Germinal center (tissue), 1 donor: ENCODE data around the gene ASCC1.
"Not testable (repeated sequence)": the region's sequence is repeated elsewhere in the genome, so short reads cannot be mapped to it uniquely, and the experiment has no call there.

Experiments
- DNase-seq: peaks from one replicate; pipeline ENCODE4 v3.0.0; 2012; ENCODE audit warnings: mixed read lengths, low spot score

The ASCC1 gene

DNA sequence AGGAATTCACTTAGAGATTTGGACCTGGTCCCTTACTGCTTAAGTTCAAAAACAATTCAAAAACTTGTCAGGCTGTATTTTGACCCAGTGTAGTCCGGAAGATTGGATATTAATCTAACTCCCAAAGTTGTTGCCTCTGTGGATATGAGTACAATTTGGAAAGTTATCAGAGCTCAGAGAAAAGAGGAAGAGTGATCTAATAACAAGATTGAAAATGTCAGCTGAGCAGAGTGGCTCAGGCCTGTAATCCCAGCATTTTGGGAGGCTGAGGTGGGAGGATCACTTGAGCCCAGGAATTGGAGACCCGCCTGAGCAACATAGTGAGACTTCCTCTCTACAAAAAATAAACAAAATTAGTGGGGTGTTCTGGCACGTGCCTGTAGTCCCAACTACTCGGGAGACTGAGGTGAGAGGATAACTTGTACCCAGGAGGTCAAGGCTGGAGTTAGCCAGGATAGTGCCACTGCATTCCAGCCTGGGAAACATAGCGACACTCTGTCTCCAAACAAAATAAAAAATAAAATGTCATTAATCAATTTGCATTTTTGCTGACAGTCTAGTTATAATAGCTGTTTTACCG lies 3.2 kb upstream of the ASCC1 start:
- no peak for DNase-seq

DNA sequence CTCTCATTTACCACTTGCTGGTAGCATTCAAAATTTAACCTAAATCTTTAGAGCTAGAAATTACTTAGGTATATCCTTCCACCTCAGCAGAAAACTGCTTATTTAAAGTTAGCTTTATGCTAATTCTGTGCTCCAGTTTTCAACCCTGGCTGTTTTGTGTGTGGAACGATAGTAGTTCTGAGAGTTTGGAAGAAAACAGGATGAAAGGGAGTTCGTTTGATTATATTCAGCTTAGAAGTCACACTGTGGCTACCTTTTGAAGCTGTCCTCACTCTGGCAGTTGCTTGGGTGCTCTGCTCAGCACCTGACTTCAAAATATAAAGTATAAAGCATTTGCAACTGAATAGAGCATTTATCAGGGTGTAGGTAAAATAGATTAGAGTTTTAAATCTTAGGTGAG lies 2.6 kb upstream of the ASCC1 start:
- DNase-seq: no peak

DNA sequence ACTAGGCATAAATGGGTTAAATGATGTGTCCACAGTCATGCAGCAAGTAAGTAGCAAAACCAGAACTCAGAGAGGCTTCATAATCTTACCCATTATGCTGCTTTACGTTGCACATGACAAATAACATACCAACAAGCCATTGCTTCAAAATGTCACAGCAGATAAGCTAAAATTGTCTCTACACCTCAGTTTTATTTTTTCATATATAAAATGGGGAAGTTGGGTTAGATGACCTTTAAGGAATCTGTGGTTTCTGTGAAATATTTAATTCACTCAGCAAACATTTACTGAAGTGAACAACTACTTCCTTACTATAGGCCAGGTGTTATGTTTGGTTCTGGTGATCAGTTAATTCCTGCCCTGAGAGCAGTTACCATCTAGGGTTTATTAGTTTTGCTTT lies 2.2 kb upstream of the ASCC1 start:
- peak; percentile 30 for DNase-seq

DNA sequence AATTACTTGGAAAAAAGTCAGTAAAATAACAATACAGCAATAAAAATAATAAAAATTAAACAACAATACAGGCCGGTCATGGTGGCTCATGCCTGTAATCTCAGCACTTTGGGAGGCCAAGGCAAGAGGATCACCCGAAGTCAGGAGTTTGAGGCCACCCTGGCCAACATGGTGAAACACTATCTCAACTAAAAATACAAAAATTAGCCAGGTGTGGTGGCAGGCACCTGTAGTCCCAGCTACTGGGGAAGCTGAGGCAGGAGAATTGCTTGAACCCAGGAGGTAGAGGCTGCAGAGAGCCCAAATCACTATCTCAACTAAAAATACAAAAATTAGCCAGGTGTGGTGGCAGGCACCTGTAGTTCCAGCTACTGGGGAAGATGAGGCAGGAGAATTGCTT lies 4.2 kb downstream of the ASCC1 start:
- not testable (repeated sequence) for DNase-seq

DNA sequence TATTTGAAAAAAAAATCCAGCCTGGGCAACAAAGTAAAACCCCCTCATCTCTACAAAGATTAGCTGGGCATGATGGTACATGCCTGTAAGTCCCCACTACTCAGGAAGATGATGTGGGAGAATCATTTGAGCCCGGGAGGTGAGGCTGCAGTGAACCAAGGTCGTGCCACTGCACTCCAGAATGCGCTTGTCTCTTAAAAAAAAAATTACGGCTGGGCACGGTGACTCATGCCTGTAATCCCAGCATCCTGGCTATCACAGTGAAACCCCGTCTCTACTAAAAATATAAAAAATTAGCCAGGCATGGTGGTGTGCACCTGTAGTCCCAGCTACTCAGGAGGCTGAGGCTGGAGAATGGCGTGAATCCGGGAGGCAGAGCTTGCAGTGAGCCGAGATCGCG lies 4.7 kb downstream of the ASCC1 start:
- DNase-seq: not testable (repeated sequence)

DNA sequence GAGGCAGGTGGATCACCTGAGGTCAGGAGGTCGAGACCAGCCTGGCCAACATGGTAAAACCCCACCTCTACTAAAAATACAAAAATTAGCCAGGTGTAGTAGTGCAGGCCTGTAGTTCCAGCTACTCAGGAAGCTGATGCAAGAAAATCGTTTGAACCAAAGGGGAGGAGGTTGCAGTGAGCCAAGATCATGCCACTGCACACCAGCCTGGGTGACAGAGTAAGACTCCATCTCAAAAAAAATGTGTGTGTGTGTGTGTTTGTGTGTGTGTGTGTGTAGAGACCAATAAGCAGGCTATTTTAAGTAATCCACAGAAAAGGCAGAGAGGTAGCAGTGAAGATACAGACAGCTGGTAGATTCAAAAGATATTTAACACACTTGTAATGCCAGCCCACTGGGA lies 7.5 kb downstream of the ASCC1 start:
- not testable (repeated sequence) for DNase-seq

DNA sequence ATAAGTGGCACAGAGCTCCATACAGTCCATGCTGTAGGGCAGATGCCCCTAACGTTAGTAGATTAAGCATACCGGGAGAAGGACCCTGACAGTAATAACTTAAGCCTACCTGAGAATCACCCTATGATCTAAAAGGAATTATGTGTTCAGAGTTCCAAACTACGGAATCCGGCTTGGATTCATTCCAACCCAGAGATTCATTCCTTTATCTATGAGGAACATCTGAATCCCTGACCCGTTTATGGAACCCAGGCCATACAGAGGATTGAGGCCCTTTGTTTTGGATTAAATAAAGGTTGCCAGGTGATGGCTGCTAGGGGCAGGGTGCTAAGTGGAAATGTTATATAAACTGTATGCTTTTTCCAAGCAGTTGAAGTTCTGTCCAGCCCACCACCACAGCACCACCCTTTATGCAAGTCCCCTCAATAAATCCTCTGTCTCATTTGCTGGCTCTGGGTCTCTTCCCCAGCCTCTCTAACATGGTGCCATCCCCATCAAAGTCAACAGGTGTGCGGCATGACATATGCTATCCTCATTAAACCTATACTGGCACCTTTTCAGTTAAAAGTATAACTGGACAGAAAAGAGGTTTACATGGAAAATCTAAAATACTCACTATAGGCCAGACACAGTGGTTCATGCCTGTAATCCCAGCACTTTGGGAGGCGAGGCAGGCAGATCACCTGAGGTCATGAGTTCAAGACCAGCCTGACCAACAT lies 9.4 kb downstream of the ASCC1 start:
- DNase-seq: no peak

DNA sequence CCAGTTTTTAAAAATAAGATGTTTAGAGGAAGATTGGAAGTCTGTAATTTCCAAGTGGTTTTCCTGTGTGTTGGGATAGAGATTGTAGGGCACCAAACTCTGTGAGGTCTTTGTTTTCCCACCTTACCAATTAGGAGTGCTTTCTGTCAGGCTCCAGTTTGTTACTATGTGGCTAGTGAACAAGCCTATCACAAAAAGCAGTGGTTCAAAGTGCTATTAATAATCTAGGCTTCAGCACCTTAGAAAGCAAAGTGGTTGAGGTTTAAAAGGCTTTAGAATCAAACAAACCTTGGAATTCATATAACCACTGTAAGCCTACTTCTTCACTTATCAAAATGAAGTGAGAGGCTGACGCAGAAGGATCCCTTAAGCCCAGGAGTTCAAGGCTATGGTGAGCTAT lies 11.4 kb downstream of the ASCC1 start:
- DNase-seq: no peak

DNA sequence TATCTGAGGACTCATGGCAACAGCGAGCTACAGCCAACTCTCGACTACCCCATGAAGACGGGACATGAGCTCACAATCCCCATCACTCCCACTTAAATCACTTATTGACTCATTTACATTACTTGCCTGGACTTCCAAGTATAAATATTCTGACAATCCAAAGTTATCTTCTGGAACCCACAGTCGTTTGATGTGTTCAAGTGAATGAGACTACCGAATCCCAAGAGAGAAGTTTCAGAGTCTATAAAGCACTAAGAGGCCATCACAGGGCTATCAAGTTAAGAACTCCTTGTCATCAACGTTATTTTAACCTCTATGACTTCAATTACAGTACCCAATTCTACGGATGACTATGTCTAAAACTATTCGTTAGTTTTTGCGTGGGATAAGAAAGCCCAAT lies 11.8 kb downstream of the ASCC1 start:
- DNase-seq: no peak

DNA sequence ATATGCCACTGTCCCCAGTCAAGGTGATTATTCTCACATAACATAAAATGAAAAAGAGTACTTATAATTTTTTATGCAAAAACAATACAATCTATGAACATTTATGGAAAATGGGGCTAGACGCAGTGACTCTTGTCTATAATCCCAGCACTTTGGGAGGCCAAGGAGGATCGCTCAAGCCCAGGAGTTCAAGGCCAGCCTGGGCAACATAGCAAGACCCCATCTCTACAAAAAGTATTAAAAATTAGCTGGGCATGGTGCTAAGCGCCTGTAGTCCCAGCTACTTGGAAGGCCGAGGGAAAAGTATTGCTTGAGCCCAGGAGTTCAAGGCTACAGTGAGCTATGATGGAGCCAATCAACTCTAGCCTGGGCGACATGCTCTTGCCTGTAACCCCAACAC lies 14.8 kb downstream of the ASCC1 start:
- DNase-seq: no peak

DNA sequence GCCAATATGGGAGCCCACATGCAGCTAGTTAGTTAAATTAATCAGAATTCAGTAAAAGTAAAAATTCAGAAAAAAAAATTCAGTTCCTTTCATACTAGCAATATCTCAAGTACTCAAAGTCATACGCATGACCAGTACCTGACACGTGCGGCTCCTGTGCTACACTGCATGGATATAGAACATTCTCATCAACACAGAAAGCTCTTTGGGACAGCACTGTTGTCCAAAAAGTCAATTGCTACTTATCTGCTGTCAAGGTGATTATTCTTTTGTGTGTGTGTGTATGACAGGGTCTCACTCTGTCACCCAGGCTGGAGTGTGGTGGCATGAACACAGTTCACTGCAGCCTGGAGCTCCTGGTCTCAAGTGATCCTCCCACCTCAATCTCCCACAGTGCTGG lies 15.2 kb downstream of the ASCC1 start:
- no peak for DNase-seq

DNA sequence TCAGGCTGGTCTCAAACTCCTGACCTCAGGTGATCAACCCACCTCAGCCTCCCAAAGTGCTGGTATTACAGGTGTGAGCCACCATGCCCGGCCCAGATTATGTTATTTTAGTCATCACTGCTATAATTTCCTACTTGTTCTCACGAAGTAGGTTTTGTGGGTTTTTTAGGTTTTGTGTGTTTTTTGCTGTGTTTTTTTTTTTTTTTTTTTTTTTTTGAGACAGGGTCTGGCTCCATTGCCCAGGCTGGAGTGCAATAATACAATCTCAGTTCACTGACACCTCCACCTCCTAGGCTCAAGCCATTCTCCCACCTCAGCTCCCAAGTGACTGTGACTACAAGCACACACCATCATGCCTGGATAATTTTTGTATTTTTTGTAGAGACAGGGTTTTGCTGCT lies 21.1 kb downstream of the ASCC1 start:
- DNase-seq: no peak

DNA sequence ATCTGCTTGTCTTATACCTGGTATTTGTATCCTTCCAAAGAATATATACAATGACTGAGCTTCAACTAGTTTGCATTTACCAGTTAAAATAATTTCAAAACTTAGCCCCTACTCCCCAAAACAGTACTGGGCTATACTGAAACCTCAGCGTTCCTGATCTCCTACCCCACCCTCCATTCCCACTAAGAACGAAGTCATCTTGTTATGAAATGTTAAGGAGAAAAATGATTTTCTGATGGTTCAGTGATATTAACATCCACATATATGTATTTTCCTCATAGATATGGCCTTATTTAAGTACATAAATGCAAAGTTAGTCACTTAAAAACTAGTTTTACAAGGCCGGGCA lies 29.1 kb downstream of the ASCC1 start:
- DNase-seq: no peak

DNA sequence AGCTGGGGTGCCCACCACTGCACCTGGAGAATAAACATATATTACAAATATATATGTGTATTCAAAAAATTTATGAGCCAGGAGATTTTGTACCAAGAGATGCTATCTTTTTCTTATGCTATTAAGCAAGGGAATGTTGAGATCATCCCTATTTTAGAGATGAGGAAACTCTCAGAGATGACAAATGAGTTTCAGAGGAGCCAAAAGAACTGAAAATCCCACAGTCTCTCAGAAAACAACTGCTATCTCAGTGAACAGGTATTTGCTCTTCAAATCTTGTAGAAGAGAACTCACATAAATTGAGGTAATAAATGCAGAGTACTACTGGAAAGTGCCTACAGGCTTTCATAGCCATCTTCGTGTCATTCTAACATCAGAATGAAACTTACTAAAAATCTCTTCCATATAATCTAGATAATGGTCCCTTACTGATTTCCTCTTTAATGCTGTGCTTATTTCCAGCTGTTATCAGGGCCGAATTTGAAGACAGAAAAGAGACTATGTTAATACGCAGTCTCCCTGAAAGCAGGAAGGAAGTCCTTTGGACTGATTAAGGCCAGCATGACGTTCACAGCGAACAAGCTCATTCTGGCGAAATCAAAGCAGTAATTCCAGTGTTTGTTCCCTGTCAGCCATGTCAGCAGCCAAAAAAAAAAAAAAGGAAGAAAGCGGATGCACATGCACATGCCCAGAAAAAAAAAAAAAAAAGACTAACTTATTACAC lies 29.7 kb downstream of the ASCC1 start:
- DNase-seq: no peak

DNA sequence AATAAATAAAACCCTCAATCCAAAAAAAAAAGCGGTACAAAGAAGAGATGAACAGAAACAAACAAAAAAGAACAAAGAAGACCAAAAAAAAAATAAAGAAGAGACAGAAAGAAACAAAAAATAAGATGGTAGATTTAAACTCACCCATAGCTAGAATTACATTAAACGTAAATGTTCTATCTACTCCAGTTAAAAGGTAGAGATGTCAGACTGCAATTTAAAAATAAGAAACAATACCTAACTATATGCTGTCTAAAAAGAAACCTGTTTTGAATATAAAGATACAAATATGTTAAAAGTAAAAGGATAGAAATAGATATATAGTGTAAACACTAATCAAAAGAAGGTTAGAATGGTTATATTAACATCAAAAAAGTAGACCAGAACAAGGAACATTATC lies 31.9 kb downstream of the ASCC1 start:
- no peak for DNase-seq

DNA sequence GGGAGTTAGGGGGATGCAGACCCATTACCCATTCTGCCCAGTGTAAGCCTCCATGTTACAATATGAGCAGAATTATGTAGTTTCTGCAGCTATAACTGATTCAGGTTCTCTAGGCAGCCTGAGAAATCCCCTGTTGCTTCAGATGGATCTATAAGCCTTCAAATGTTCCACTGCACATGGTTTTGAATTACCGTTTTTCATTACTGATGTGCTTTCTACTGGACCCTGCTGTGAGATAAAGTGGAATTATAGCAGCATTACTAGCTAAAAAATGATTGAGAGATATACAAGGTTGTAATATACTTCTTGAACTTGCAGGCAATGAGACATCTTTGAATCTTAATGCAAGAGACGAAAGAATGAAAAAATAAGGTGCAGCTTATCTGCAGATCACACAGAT lies 38.6 kb downstream of the ASCC1 start:
- no peak for DNase-seq

DNA sequence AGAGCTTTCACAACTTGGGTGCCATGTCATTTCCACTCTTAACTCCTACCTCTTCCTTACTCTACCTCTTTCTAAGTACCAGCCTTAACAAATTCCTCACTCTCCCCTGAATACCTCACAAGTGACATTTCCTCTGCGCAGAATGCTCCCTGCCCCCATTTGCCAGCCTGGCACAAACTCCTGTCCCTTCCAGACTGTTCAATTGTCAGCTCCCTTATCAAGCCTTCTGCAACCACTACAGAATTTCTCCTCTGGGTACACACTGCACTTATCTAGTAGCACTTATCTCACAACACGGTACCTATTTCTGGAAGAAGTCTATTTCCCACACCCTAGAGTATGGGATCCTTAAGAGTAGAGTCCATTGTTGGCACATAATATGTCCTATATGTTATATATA lies 39.4 kb downstream of the ASCC1 start:
- no peak for DNase-seq

DNA sequence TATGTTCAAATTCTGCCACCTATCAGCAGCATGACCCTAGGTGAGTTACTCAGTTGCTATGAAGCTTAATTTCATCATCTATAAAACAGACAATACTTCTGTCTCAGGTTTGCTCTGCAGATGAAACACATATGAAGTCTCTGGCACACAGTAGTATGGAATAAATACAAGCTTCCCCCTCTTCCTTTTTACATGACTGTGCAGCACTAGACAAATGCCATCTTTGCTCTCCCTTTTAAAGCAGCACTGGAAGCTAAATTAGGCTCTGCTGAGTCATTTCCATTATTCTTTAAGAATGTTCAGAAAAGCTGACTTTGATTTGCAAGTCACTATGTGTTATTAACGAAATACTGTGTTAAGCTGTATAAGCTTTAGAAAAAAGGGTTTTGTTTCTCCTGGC lies 40.9 kb downstream of the ASCC1 start:
- no peak for DNase-seq

DNA sequence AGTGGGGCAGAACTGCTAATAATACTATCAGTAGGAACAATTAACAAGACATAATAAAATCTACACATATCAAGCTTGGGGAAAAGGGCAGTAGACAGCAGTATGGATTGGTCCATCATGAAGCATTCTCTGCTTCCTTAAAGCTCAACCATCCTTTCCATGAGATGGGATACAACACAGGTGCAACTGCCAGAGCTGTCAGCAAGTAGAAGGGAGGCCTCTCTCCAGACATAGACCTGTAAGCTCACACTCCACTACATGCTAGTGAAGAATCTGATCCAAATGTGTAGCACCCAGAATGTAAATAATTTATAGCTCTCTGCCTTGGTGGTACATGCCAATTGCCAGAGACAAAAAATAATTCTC lies 41.8 kb downstream of the ASCC1 start:
- no peak for DNase-seq

DNA sequence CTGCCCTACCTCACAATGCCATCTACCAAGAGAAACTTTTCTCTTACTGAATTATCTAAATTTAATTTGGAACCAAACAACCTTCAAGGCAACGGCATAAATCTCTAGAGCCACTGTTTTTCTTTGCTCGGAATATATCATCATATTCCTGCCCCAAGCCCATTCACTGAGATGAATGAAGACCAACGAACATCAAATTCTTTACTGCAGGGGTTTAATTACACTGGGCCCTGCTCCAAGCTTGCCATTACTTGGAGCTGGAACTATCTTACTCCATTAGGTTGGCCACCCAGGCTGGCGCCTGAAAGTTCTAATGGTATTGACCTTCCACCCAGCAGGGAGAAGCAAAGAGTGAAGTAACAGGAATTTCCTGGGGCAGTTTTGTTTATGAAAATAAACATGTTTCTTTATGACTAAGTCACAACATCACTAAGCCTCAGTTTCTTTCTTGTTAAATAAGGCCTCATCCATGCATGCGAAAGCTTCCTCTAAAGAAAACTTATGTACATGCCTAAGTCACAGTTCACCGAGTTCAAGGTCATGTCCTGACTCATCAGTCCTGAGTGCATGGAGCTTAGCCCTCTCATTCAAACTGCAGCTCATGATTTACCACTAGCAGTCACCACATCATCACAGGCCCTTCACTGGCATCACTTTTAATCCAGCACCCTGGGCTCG lies 42.3 kb downstream of the ASCC1 start:
- no peak for DNase-seq

DNA sequence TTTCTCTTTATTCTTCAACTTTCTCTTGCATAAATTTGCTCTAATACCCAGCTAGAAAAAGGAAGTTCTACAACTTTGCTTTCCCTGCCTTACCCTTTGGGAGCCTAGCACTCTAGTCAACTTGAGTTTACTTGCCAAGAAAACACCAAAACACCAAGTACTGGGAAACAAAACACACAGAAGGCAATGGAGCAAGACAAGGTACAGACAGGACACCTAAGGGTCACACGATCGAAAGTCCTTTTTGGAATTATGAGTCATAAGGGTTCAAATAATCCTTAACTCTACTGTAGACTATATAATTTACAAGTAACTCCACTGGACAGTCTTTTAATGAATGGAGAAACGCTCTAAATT lies 42.8 kb downstream of the ASCC1 start:
- DNase-seq: no peak

DNA sequence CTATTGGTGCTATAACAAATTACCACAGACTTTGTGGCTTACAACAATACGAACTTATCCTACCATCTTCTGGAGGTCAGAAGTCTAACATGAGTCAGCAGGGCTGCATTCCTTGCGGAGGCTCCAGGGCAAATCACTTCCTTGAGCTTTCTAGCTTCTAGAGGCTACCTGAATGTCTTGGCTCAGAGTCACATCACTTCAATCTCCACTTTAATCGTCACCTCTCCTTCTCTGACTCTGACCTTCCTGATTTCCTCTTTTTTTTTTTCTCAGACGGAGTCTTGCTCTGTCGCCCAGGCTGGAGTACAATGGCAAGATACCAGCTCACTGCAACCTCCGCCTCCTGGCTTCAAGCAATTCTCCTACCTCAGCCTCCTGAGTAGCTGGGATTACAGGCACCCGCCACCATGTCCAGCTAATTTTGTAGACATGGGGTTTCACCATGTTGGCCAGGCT lies 44.9 kb downstream of the ASCC1 start:
- no peak for DNase-seq

DNA sequence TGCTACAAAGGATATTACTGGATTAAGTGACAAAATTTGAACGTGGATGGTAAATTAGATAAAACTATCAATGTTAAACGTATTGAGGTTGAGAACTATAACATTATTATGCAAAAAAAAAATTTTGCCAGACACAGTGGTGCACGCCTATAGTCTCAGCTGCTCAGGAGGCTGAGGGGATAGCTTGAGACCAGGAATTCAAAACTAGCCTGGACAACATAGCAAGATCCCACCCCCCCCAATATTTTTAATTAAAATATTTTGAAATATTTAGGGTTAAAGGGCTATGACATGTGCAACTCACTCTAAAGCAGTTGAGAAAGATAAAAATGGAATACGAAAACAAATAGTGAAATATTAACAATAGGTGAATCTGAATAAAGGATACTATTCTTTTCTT lies 45.3 kb downstream of the ASCC1 start:
- DNase-seq: no peak
